Measurements from ENCODE around the gene AFAP1L1. TPM values are rescaled to one million over a fixed set of nuclear protein-coding genes. Genes with fewer than 3 reads are reported as not detected.

The AFAP1L1 gene
- total RNA-seq, result 0.52 and 1.8 TPM in 2 replicates

DNA sequence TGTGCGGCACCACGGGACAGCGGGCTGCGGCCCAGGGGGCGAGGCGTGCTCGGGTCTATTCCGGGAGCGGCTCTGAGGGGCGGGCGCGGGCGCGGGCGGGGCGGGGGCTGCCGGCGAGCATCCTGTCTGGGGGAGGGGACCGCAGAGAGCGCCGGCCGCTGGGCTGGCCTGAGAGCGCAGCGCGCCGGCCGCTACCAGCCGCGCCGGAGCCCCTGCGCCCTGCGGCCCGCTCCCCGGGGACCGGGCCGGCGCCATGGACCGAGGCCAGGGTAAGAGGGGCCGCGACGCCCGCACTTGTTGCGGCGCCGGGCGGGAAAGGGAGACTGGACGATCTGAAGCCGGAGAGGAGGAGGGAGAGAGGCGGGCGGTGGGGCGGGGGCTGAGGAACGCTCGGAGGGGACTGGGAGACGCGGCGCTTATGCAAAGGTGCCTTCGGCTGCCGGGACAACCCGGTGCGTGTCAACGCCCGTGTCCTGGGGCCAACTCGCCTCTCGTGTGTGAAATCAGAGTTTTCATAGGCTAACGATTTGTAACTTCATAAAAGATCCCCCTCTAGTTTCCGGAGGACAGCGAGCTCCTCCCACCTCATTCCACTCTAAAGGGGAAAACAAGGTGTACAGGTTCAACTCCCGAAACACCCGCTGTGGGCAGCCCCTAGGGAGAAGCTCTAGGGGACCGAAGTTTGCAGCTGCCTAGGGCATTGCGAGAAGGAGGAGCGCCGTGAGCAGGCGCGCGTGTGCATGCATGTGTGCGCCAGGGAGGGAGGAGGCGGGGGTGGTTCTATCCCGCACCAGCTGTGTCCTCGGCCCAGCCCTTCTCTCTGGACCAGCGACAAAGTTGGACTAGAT is at the start of gene AFAP1L1:
TSS of gene AFAP1L1 (plus strand) at position 144 of the 848 bp plus-strand sequence. CDS start at position 254, 110 bp downstream.

DNA sequence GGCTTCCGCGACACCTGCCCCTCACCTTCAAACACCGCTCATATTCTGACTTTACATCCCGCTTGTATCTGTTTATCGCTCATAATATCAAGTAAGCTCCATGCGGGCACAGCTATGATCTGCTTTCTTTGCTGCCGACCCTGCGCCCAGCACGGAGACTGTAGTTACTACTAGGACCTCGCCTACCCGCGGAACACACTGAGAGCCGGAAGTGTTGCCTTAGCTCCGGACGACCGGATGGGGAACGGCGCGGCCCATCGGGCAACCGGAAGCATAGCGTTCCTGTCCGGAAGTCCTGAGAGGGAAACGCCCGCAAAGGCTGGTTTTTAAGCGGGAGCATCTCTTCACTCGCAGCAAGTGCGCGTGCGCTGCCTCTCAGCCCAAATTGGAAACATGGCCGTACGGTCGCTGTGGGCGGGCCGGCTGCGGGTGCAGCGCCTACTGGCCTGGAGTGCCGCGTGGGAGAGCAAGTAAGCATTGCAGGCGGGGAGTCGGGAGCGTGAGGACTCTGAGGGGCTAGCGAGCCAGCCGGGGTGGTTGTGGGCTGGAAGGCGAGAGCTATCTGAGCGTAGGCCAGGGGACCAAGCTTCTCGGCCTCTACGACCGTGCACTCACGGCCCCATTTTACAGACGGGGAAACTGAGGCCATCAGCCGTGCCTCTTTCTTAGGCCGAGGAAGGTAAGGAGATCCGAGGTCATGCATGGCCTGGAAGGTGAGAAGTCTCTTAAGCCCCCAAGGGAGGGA is 73.7 kb downstream of the AFAP1L1 start, which contains the start of gene GRPEL2:
TSS of gene GRPEL2 (plus strand) at position 353 of the 745 bp plus-strand sequence. CDS start at position 394, 41 bp downstream.

DNA sequence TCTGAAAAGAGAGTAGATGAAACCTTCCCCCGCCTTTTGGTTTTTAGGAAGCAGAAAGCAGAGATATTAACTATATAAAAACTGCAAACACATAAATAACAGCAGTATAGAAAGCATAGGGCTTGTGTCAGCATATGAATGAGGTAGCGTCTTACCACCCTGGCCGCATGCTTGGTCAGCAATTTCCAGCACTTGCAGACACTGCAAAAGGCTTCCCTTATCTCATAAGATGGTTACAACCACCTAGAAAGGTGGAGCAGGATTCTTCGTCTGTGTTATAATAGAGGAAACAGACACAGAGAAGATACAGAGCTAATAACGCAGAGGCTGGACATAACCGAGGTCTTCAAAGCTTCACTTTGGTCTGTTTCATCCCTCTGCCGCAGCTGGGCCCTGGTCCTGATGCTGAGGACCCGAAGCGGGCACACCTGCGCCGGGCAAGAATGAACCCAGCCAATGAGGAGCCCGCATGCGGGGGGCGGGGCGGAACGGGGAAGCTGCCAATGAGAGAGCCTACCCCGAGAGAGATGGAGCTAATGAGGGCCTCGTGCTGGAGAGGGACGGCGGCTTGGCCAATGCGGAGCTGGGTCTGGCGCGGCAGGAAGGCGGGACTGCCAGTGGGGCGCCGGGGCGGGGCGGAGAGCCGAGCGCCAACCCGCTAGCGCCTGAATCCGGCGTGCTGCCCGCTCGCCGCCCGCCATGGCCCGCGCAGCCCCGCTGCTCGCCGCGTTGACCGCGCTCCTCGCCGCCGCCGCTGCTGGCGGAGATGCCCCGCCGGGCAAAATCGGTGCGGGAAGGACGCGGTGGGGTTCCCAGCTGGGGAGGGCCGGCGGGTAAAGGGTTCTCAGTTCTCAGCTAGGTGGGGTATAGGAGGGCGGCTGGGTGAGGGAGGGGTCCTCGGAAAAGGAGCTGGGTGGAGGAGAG is 86.0 kb downstream of the AFAP1L1 start, which contains the start of gene PCYOX1L:
TSS of gene PCYOX1L (plus strand) at position 677 of the 924 bp plus-strand sequence. CDS start at position 700, 23 bp downstream.

DNA sequence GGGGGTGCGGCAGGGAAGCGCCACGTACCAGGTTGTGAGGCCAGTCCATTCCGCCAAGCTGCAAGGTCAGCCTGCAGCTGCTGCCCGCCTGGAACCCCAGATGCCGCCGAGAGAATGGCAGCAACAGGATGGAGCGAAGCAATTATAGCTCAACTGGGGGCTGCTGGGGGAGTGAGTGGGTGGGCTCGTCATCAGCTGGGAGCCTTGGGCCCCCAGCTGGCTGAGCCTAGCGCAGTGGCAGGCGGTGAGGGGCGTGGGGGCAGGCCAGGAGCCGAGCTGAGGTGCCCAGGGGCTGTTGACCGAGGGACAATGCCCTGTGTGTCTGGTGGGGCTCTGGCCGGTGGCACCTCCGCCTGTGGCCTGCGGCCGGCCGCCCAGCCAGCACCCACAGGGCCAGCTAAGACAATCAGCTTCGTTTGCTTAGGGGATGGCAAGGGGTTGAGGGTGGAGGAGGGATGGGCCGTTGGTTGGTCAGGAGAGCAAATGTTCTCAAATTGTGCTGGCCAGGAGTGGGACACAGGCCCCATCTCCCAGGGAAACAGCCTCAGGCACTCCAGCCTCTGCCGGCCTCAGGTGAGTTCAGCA is 107.6 kb downstream of the AFAP1L1 start, which contains the start of gene IL17B:
TSS of gene IL17B (minus strand) at position 116 of the 585 bp plus-strand sequence. CDS start at position 49, 67 bp downstream.

Other genes starting within 250 kb of the AFAP1L1 start
- gene SH3TC2, start 208.8 kb upstream of the AFAP1L1 start, total RNA-seq, result 0.65 and 1.5 TPM in 2 replicates
- 3.0 and 4.0 TPM in 2 replicates for gene ABLIM3, start 130.4 kb upstream of the AFAP1L1 start, total RNA-seq
- gene GRPEL2, start 73.6 kb downstream of the AFAP1L1 start, total RNA-seq, result 29.8 and 40.8 TPM in 2 replicates
- gene PCYOX1L, start 86.2 kb downstream of the AFAP1L1 start, total RNA-seq, result 5.7 and 6.6 TPM in 2 replicates
- gene IL17B, start 107.4 kb downstream of the AFAP1L1 start, total RNA-seq, result not detected in 2 replicates